ENCODE measurements around the gene NDUFAF8.
A peak's percentile ranks its signal among the peaks of the same experiment; 100 is the strongest.

NDUFAF8 gene

DNA sequence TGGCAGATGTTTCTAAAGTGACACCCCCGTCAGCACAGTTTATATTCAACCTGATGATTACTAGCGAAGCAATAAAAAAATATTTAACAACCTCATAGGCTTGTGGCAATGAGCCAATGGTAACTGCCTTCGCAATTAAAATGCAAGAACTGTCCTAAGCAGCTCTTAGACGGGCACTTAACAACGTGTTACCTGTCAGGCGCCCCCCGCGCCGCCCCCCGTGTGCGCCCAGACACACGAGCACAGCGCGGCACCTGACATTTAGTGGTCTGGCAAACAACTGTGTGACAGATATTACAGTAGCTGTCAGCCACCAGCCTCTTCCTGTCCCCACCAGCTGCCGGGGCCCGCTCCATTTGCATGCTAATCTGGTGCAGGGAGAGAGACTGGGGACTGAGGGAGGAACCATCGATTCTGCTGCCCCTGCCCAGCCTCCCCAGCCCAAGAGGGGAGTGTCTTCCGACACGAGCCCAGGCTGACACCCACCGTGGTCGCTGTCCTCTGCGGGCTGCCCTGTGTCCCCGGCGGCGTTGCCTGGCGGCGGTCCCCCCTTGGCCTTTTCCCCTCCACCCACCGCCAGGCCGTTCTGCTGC is 12.7 kb downstream of the NDUFAF8 start:
- in situ Hi-C loops (cut with MboI; ENCODE audit: low pct_unique_long_range_greater_than_20kb, low sequenced_read_pairs, unreplicated experiment): no loop called here
- no peak for DNase-seq (ENCODE audit: low spot score)
- TF ChIP-seq CTCF (IDR thresholded peaks at IDR 0.05; ENCODE audit: extremely low read depth, insufficient read depth, missing control alignments): no peak

- in situ Hi-C loops (cut with MboI; ENCODE audit: low pct_unique_long_range_greater_than_20kb, low sequenced_read_pairs, unreplicated experiment): no loop called here
- no peak for DNase-seq (ENCODE audit: low spot score)
- TF ChIP-seq CTCF (IDR thresholded peaks at IDR 0.05; ENCODE audit: extremely low read depth, insufficient read depth, missing control alignments): no peak
Measured at GRCh38 chr17:81252326-81252986, 13.3 kb downstream of the NDUFAF8 start.

DNA sequence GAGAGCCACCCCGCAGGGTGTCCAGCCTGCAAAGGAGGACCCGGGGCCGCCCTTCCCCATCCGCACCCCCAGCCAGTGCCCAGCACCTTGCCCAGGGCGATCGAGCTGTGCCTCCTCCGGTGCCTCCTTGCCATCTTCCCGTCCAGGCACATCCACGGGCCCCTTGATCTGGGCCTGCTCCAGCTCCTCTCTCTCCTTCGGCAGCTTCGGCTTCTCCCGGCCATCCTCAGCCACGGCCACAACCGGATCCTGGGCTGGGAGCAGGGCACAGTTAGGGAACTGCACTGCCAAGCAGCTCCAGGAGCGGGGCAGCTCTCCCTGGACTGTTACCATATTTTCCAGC is 13.8 kb downstream of the NDUFAF8 start:
- TF ChIP-seq CTCF (IDR thresholded peaks at IDR 0.05; ENCODE audit: extremely low read depth, insufficient read depth, missing control alignments): no peak
- in situ Hi-C loops (cut with MboI; ENCODE audit: low pct_unique_long_range_greater_than_20kb, low sequenced_read_pairs, unreplicated experiment): no loop called here
- no peak for DNase-seq (ENCODE audit: low spot score)

DNA sequence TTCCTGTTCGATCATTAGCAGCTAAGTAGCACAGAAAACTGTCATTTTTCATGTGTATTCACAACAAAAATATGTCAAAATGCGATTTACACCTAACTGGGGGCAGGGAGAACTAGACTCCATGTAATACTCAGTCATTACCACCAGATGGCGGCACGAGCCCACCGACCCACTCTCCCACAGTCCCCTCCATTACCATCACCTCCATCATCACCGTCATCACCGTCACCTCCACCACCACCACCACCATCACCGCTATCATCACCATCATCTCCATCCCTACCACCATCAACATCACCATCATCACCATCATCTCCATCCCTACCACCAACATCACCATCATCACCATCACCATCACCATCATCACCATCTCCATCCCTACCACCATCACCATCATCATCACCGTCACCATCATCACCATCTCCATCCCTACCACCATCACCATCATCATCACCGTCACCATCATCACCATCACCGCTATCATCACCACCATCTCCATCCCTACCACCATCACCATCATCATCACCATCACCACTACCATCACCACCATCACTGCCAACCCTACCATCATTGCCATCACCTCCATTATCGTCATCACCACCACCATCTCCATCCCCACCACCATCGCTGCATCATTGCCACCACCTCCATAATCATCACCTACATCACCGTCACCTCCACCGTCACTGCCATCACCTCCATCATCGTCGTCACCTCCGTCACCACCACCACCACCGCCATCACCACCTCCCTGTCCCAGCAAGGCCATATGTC is 14.4 kb downstream of the NDUFAF8 start:
- peak; percentile 80 for DNase-seq (ENCODE audit: low spot score)
- TF ChIP-seq CTCF (IDR thresholded peaks at IDR 0.05; ENCODE audit: extremely low read depth, insufficient read depth, missing control alignments): peak; percentile 70
- in situ Hi-C loops (cut with MboI; ENCODE audit: low pct_unique_long_range_greater_than_20kb, low sequenced_read_pairs, unreplicated experiment): no loop called here

DNA sequence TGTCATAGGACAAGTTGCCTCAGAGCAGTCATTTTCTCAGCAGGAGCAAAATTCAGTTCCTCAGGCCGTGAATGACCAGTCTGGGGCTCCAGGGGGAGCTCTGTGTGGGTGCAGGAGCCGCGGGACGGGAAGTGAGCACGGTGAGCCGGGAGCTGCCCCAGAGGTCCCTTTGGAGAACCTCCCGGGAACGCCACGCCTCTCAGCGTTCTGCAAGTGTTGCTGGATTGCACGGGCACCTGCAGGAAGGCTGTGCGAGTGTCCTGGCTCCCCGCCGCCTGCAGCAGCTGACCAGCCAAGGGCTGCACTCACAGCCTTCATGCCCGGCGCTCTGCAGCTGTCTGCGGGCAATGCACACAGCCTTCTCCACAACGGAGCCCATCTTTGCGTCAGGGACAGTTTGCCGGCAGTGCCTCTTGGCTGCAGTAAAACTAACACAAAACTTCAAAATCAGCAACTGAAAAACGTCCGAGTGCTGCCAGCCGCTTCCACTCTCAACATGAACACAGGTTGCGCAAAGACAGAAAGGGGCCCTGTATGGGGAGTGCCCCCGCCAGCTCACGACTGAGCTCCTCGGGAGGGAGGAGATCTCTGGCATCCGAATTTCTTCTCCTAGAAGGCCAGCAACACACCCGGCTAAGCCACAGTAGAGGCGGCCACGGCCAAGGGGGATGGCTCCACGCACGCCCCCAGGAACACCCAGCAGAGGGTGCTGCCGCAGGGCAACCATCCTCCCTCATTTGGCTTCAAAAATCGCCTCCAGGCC is 16.0 kb downstream of the NDUFAF8 start:
- no peak for DNase-seq (ENCODE audit: low spot score)
- in situ Hi-C loops (cut with MboI; ENCODE audit: low pct_unique_long_range_greater_than_20kb, low sequenced_read_pairs, unreplicated experiment): no loop called here
- no peak for TF ChIP-seq CTCF (IDR thresholded peaks at IDR 0.05; ENCODE audit: extremely low read depth, insufficient read depth, missing control alignments)

DNA sequence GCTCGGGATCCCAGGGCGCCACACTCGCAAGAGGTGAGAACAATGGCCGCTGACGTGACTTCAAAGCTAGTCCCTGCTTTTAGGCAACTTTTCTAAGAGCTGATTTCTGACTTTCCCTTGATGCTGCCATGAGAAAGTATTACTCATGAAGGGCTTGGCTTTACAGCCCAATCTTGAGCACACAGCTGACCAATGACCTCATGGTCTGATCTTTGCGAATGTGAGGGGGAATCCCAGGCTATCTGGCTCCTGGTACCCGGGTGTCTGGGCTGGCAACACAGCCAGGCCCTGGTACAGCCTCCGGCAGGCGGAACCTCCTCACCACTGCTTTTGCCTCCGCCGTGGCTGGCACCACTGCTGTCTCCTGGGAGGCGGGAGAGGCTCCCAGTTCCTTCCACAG is 17.5 kb downstream of the NDUFAF8 start:
- TF ChIP-seq CTCF (IDR thresholded peaks at IDR 0.05; ENCODE audit: extremely low read depth, insufficient read depth, missing control alignments): no peak
- DNase-seq (ENCODE audit: low spot score): no peak
- in situ Hi-C loops (cut with MboI; ENCODE audit: low pct_unique_long_range_greater_than_20kb, low sequenced_read_pairs, unreplicated experiment): no loop called here

Measured in GM13977 (cell line).